ENCODE data around the gene ACACA.

DNA sequence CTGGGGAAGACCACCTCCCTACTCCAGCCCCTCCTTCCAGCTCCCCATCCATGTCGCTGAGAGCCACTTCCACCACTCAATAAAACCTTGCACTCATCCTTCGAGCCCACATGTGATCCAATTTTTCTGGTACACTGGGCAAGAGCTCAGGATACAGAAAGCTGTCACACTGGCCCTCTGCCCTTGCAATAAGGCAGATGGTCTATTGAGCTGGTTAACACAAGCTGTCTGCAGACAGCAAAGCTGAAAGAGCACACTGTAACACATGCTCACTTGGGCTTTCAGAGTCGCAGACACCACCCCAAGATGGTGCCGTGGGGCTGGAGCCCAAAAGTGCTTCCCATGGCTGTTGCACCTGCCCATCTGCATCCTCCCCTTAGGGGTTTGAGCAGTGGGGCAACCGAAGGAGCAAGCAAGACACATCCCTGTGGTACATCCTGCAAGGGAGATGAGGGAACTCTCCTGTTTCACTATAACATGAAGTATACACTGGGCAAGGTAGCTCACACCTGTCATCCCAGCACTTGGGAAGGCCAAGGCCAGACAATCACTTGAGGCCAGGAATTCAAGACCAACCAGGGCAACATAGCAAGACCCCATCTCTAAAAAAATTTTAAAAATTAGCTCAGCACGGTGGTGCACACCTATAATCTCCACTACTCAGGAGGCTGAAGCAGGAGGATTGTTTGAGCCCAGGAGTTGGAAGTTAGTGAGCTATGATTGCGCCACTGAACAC is 83.6 kb downstream of the ACACA start:
- TF ChIP-seq, protein P1, sequence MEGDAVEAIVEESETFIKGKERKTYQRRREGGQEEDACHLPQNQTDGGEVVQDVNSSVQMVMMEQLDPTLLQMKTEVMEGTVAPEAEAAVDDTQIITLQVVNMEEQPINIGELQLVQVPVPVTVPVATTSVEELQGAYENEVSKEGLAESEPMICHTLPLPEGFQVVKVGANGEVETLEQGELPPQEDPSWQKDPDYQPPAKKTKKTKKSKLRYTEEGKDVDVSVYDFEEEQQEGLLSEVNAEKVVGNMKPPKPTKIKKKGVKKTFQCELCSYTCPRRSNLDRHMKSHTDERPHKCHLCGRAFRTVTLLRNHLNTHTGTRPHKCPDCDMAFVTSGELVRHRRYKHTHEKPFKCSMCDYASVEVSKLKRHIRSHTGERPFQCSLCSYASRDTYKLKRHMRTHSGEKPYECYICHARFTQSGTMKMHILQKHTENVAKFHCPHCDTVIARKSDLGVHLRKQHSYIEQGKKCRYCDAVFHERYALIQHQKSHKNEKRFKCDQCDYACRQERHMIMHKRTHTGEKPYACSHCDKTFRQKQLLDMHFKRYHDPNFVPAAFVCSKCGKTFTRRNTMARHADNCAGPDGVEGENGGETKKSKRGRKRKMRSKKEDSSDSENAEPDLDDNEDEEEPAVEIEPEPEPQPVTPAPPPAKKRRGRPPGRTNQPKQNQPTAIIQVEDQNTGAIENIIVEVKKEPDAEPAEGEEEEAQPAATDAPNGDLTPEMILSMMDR (IDR thresholded peaks at IDR 0.05), result no peak
- TF ChIP-seq POLR2A (IDR thresholded peaks at IDR 0.05), result no peak
- TF ChIP-seq EP300 (IDR thresholded peaks at IDR 0.05), result no peak

Data from ovary (tissue), 3 donors.